ENCODE results near the gene CTNNA2.

CTNNA2 gene

DNA sequence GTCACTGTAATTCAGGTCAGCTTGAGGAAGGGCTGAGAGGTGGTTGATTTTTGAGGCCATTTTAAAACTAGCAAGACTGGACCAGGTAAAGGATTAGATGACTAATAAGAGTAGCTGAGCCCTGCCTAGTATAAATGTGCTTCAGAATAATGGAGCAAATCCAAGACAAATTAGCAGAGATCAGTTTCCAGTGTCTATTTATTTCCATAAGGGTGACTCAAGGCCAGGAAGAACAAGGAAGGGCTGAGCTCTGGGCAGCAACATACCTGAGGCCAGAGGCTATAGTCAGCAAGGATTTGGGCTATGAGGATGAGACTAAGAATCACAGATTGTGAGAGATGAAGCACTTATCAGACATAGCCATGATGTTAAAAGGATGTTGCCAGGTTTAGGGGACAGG is 1130.7 kb downstream of the CTNNA2 start:
- no peak for DNase-seq

- DNase-seq = no peak
Measured at GRCh38 chr2:80651435-80651834, 1138.6 kb downstream of the CTNNA2 start.

GRCh38 chr2:80655265-80655664 is 1142.4 kb downstream of the CTNNA2 start:
- no peak for DNase-seq

- DNase-seq = no peak
Measured at GRCh38 chr2:80670763-80671162, 1157.9 kb downstream of the CTNNA2 start.

- no peak for DNase-seq
Measured at GRCh38 chr2:80687524-80687923, 1174.7 kb downstream of the CTNNA2 start.

- no peak for DNase-seq
Measured at GRCh38 chr2:80689106-80689505, 1176.3 kb downstream of the CTNNA2 start.

Measured in NCI-H187 treated with DMSO at 0.1 percent for 48 hours (cell line).